HG03097 (cell line): ENCODE data around the gene CAMKK2.
"Not testable (repeated sequence)": the region's sequence is repeated elsewhere in the genome, so short reads cannot be mapped to it uniquely, and the experiment has no call there.

ENCODE experiments used
- ATAC-seq: cut with Tn5 transposase; IDR thresholded peaks from one replicate; pipeline ENCODE4 v1.9.1; 2021; ENCODE audit not compliant: unreplicated experiment, low FRiP score

Gene CAMKK2

GRCh38 chr12:121205491-121205890, 91.0 kb downstream of the CAMKK2 start:
- no peak for ATAC-seq

- no peak for ATAC-seq
Observed at GRCh38 chr12:121203482-121203881, 93.0 kb downstream of the CAMKK2 start.

GRCh38 chr12:121202407-121203355, 93.8 kb downstream of the CAMKK2 start:
- ATAC-seq: no peak

GRCh38 chr12:121201140-121201539, 95.4 kb downstream of the CAMKK2 start:
- not testable (repeated sequence) for ATAC-seq

- ATAC-seq: no peak
Observed at GRCh38 chr12:121198949-121199348, 97.6 kb downstream of the CAMKK2 start.

GRCh38 chr12:121196902-121197301, 99.6 kb downstream of the CAMKK2 start:
- ATAC-seq: no peak

- ATAC-seq: no peak
Observed at GRCh38 chr12:121191151-121191550, 105.4 kb downstream of the CAMKK2 start.

- no peak for ATAC-seq
Observed at GRCh38 chr12:121190523-121191031, 105.9 kb downstream of the CAMKK2 start.

GRCh38 chr12:121189619-121190155, 106.8 kb downstream of the CAMKK2 start:
- no peak for ATAC-seq

GRCh38 chr12:121189131-121189530, 107.4 kb downstream of the CAMKK2 start:
- no peak for ATAC-seq

GRCh38 chr12:121188227-121188626, 108.3 kb downstream of the CAMKK2 start:
- ATAC-seq: no peak
